SK-N-MC (cell line): ENCODE measurements around the gene CETP.

Experiments
- EZH2 ChIP-seq: fragments of 200-600 bp; sonication (generic); IDR thresholded peaks from one replicate; pipeline ENCODE4 v1.6.1; 2017; ENCODE audit warnings: antibody characterized with exemption
- FOXP2 ChIP-seq: optimal IDR thresholded peaks from 2 replicates; pipeline ENCODE3; 2011; ENCODE audit warnings: mild to moderate bottlenecking, moderate library complexity; ENCODE audit not compliant: insufficient read depth; ENCODE audit errors: extremely low read length, control extremely low read depth
- POLR2AphosphoS5 ChIP-seq: IDR thresholded peaks from 2 replicates; pipeline ENCODE4 v1.6.1; 2012; ENCODE audit warnings: mild to moderate bottlenecking, low read depth, low read length, borderline replicate concordance

- TF ChIP-seq POLR2AphosphoS5, result no peak
- TF ChIP-seq EZH2, result no peak
- no peak for TF ChIP-seq FOXP2
Observed at GRCh38 chr16:56919099-56919800, 42.5 kb upstream of the CETP start.
